ENCODE measurements around the gene PERP.

GRCh38 chr6:138082232-138082631 is 25.0 kb downstream of the PERP start:
- TF ChIP-seq TAF1 (IDR thresholded peaks at IDR 0.05; ENCODE audit: borderline replicate concordance, insufficient read depth, low read length) (no peak), FOXP2 (optimal IDR thresholded peaks at IDR 0.05; ENCODE audit: borderline replicate concordance, extremely low read depth, extremely low read length, insufficient read depth) (no peak), SIN3A (IDR thresholded peaks at IDR 0.05; ENCODE audit: borderline replicate concordance, insufficient read depth, low read length) (no peak)
- TF ChIP-seq, protein P1, sequence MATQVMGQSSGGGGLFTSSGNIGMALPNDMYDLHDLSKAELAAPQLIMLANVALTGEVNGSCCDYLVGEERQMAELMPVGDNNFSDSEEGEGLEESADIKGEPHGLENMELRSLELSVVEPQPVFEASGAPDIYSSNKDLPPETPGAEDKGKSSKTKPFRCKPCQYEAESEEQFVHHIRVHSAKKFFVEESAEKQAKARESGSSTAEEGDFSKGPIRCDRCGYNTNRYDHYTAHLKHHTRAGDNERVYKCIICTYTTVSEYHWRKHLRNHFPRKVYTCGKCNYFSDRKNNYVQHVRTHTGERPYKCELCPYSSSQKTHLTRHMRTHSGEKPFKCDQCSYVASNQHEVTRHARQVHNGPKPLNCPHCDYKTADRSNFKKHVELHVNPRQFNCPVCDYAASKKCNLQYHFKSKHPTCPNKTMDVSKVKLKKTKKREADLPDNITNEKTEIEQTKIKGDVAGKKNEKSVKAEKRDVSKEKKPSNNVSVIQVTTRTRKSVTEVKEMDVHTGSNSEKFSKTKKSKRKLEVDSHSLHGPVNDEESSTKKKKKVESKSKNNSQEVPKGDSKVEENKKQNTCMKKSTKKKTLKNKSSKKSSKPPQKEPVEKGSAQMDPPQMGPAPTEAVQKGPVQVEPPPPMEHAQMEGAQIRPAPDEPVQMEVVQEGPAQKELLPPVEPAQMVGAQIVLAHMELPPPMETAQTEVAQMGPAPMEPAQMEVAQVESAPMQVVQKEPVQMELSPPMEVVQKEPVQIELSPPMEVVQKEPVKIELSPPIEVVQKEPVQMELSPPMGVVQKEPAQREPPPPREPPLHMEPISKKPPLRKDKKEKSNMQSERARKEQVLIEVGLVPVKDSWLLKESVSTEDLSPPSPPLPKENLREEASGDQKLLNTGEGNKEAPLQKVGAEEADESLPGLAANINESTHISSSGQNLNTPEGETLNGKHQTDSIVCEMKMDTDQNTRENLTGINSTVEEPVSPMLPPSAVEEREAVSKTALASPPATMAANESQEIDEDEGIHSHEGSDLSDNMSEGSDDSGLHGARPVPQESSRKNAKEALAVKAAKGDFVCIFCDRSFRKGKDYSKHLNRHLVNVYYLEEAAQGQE (IDR thresholded peaks at IDR 0.05; ENCODE audit: insufficient read depth in 1 of 2, low read depth in 2 of 2, low read length in 2 of 2) = no peak
